ENCODE results near the gene SERINC1. TPM values are rescaled to one million over a fixed set of nuclear protein-coding genes. Genes with fewer than 3 reads are reported as not detected.
"Not testable (repeated sequence)": the region's sequence is repeated elsewhere in the genome, so short reads cannot be mapped to it uniquely, and the experiment has no call there.

SERINC1 gene
- total and polyA plus RNA-seq, 9 donors, result 106 to 146 (median 135) TPM

- Histone ChIP-seq H3K9me3 (replicated peaks; ENCODE audit: control insufficient read depth, low read depth, low read length) (no peaks in the 10 kb centered on the region), H3K27ac (ENCODE audit: low read length) (no peak overlapping the region), H3K36me3 (ENCODE audit: control insufficient read depth, insufficient read depth, low read length) (no peaks in the 10 kb centered on the region), H3K4me3 (ENCODE audit: low read length) (no peak overlapping the region), H3K4me1 (ENCODE audit: control insufficient read depth, insufficient read depth, low read length) (no peaks in the 10 kb centered on the region), H3K27me3 (ENCODE audit: control insufficient read depth, insufficient read depth, low read length) (no peaks in the 10 kb centered on the region)
- no peak for DNase-seq
- 100% methylated on average over 1 of the region's 4 CpGs for WGBS (ENCODE audit: insufficient coverage)
Observed at GRCh38 chr6:122484760-122485159, 13.2 kb upstream of the SERINC1 start.

GRCh38 chr6:122482750-122483080, 11.1 kb upstream of the SERINC1 start:
- no peak for DNase-seq
- Histone ChIP-seq H3K36me3 (ENCODE audit: control insufficient read depth, insufficient read depth, low read length) (no peaks in the 10 kb centered on the region), H3K4me3 (ENCODE audit: low read length) (no peak overlapping the region), H3K27ac (ENCODE audit: low read length) (no peak overlapping the region), H3K9me3 (replicated peaks; ENCODE audit: control insufficient read depth, low read depth, low read length) (no peaks in the 10 kb centered on the region), H3K4me1 (ENCODE audit: control insufficient read depth, insufficient read depth, low read length) (no peaks in the 10 kb centered on the region), H3K27me3 (ENCODE audit: control insufficient read depth, insufficient read depth, low read length) (no peaks in the 10 kb centered on the region)
- WGBS (ENCODE audit: insufficient coverage), result 91% methylated on average over 3 of the region's 7 CpGs

GRCh38 chr6:122476131-122476530, 4.5 kb upstream of the SERINC1 start:
- no peak overlapping the region for H3K4me3 ChIP-seq (ENCODE audit: low read length)
- no peaks in the 10 kb centered on the region for H3K9me3 ChIP-seq (replicated peaks; ENCODE audit: control insufficient read depth, low read depth, low read length)
- DNase-seq, result peak; percentile 30
- H3K4me1 ChIP-seq (ENCODE audit: control insufficient read depth, insufficient read depth, low read length), result no peaks in the 10 kb centered on the region
- H3K27ac ChIP-seq (ENCODE audit: low read length), result no peak overlapping the region
- no peaks in the 10 kb centered on the region for H3K27me3 ChIP-seq (ENCODE audit: control insufficient read depth, insufficient read depth, low read length)
- H3K36me3 ChIP-seq (ENCODE audit: control insufficient read depth, insufficient read depth, low read length), result no peaks in the 10 kb centered on the region

- no peaks in the 10 kb centered on the region for H3K9me3 ChIP-seq (replicated peaks; ENCODE audit: control insufficient read depth, low read depth, low read length)
- H3K27me3 ChIP-seq (ENCODE audit: control insufficient read depth, insufficient read depth, low read length), result no peaks in the 10 kb centered on the region
- no peaks in the 10 kb centered on the region for H3K36me3 ChIP-seq (ENCODE audit: control insufficient read depth, insufficient read depth, low read length)
- no peak for DNase-seq
- H3K27ac ChIP-seq (ENCODE audit: low read length), result peak overlapping the region; percentile 100
- no CpG with 5 or more reads among the region's 8 CpGs for WGBS (ENCODE audit: insufficient coverage)
- H3K4me1 ChIP-seq (ENCODE audit: control insufficient read depth, insufficient read depth, low read length), result no peaks in the 10 kb centered on the region
- peak overlapping the region; percentile 100 for H3K4me3 ChIP-seq (ENCODE audit: low read length)
Observed at GRCh38 chr6:122472022-122472340, 374 bp upstream of the SERINC1 start.

- no CpG with 5 or more reads among the region's 2 CpGs for WGBS (ENCODE audit: insufficient coverage)
- no peak overlapping the region for H3K4me3 ChIP-seq (ENCODE audit: low read length)
- no peaks in the 10 kb centered on the region for H3K4me1 ChIP-seq (ENCODE audit: control insufficient read depth, insufficient read depth, low read length)
Observed at GRCh38 chr6:122461885-122462284, 9.7 kb downstream of the SERINC1 start.

GRCh38 chr6:122459865-122460416, 11.7 kb downstream of the SERINC1 start:
- H3K9me3 ChIP-seq (replicated peaks; ENCODE audit: control insufficient read depth, low read depth, low read length); H3K36me3 ChIP-seq (ENCODE audit: control insufficient read depth, insufficient read depth, low read length); H3K27ac ChIP-seq (ENCODE audit: low read length); H3K4me1 ChIP-seq (ENCODE audit: control insufficient read depth, insufficient read depth, low read length); DNase-seq; H3K27me3 ChIP-seq (ENCODE audit: control insufficient read depth, insufficient read depth, low read length); H3K4me3 ChIP-seq (ENCODE audit: low read length): not testable (repeated sequence)
- WGBS (ENCODE audit: insufficient coverage), result 100% methylated on average over 6 of the region's 8 CpGs

More at GRCh38 chr6:122461885-122462284, 9.7 kb downstream of the SERINC1 start:
- H3K9me3 ChIP-seq (replicated peaks; ENCODE audit: control insufficient read depth, low read depth, low read length), result no peaks in the 10 kb centered on the region
- peaks cover 10% of the 10 kb centered on the region for H3K36me3 ChIP-seq (ENCODE audit: control insufficient read depth, insufficient read depth, low read length)
- no peak overlapping the region for H3K27ac ChIP-seq (ENCODE audit: low read length)
- no peaks in the 10 kb centered on the region for H3K27me3 ChIP-seq (ENCODE audit: control insufficient read depth, insufficient read depth, low read length)
- no peak for DNase-seq

GRCh38 chr6:122459240-122459639, 12.4 kb downstream of the SERINC1 start:
- Histone ChIP-seq H3K27ac (ENCODE audit: low read length) (no peak overlapping the region), H3K27me3 (ENCODE audit: control insufficient read depth, insufficient read depth, low read length) (no peaks in the 10 kb centered on the region), H3K4me3 (ENCODE audit: low read length) (no peak overlapping the region), H3K36me3 (ENCODE audit: control insufficient read depth, insufficient read depth, low read length) (peaks cover 7% of the 10 kb centered on the region), H3K4me1 (ENCODE audit: control insufficient read depth, insufficient read depth, low read length) (no peaks in the 10 kb centered on the region), H3K9me3 (replicated peaks; ENCODE audit: control insufficient read depth, low read depth, low read length) (no peaks in the 10 kb centered on the region)
- no peak for DNase-seq
- WGBS (ENCODE audit: insufficient coverage), result no CpG with 5 or more reads among the region's 2 CpGs

GRCh38 chr6:122458087-122458486, 13.5 kb downstream of the SERINC1 start:
- DNase-seq, result no peak
- Histone ChIP-seq H3K9me3 (replicated peaks; ENCODE audit: control insufficient read depth, low read depth, low read length) (no peaks in the 10 kb centered on the region), H3K4me1 (ENCODE audit: control insufficient read depth, insufficient read depth, low read length) (no peaks in the 10 kb centered on the region), H3K27ac (ENCODE audit: low read length) (no peak overlapping the region), H3K27me3 (ENCODE audit: control insufficient read depth, insufficient read depth, low read length) (no peaks in the 10 kb centered on the region), H3K36me3 (ENCODE audit: control insufficient read depth, insufficient read depth, low read length) (peaks cover 12% of the 10 kb centered on the region), H3K4me3 (ENCODE audit: low read length) (no peak overlapping the region)
- no CpG with 5 or more reads among the region's 1 CpG for WGBS (ENCODE audit: insufficient coverage)

- H3K27ac ChIP-seq (ENCODE audit: low read length); H3K4me3 ChIP-seq (ENCODE audit: low read length); H3K4me1 ChIP-seq (ENCODE audit: control insufficient read depth, insufficient read depth, low read length); DNase-seq; H3K27me3 ChIP-seq (ENCODE audit: control insufficient read depth, insufficient read depth, low read length); H3K9me3 ChIP-seq (replicated peaks; ENCODE audit: control insufficient read depth, low read depth, low read length): not testable (repeated sequence)
- peaks cover 22% of the 10 kb centered on the region for H3K36me3 ChIP-seq (ENCODE audit: control insufficient read depth, insufficient read depth, low read length)
- WGBS (ENCODE audit: insufficient coverage), result 100% methylated on average over 1 of the region's 1 CpG
Observed at GRCh38 chr6:122455116-122455515, 16.5 kb downstream of the SERINC1 start.

- Histone ChIP-seq H3K4me1 (ENCODE audit: control insufficient read depth, insufficient read depth, low read length) (no peaks in the 10 kb centered on the region), H3K36me3 (ENCODE audit: control insufficient read depth, insufficient read depth, low read length) (peaks cover 23% of the 10 kb centered on the region)
Observed at GRCh38 chr6:122454673-122455072, 16.9 kb downstream of the SERINC1 start.

GRCh38 chr6:122452509-122452908, 19.1 kb downstream of the SERINC1 start:
- Histone ChIP-seq H3K4me3 (ENCODE audit: low read length) (no peak overlapping the region), H3K27me3 (ENCODE audit: control insufficient read depth, insufficient read depth, low read length) (no peaks in the 10 kb centered on the region), H3K9me3 (replicated peaks; ENCODE audit: control insufficient read depth, low read depth, low read length) (no peaks in the 10 kb centered on the region), H3K36me3 (ENCODE audit: control insufficient read depth, insufficient read depth, low read length) (peaks cover 35% of the 10 kb centered on the region), H3K4me1 (ENCODE audit: control insufficient read depth, insufficient read depth, low read length) (no peaks in the 10 kb centered on the region), H3K27ac (ENCODE audit: low read length) (no peak overlapping the region)
- no CpG with 5 or more reads among the region's 1 CpG for WGBS (ENCODE audit: insufficient coverage)
- no peak for DNase-seq

More at GRCh38 chr6:122454673-122455072, 16.9 kb downstream of the SERINC1 start:
- no peak overlapping the region for H3K27ac ChIP-seq (ENCODE audit: low read length)
- WGBS (ENCODE audit: insufficient coverage), result 83% methylated on average over 2 of the region's 4 CpGs
- no peak overlapping the region for H3K4me3 ChIP-seq (ENCODE audit: low read length)
- no peak for DNase-seq
- no peaks in the 10 kb centered on the region for H3K27me3 ChIP-seq (ENCODE audit: control insufficient read depth, insufficient read depth, low read length)
- H3K9me3 ChIP-seq (replicated peaks; ENCODE audit: control insufficient read depth, low read depth, low read length), result no peaks in the 10 kb centered on the region

All from muscle of leg (tissue), 11 donors.